HG03175 (cell line): ENCODE results near the gene DDN.

Experiments
- ATAC-seq: cut with Tn5 transposase; IDR thresholded peaks from one replicate; pipeline ENCODE4 v1.9.1; 2021; ENCODE audit warnings: mild to moderate bottlenecking, moderate library complexity; ENCODE audit not compliant: unreplicated experiment

DDN gene

DNA sequence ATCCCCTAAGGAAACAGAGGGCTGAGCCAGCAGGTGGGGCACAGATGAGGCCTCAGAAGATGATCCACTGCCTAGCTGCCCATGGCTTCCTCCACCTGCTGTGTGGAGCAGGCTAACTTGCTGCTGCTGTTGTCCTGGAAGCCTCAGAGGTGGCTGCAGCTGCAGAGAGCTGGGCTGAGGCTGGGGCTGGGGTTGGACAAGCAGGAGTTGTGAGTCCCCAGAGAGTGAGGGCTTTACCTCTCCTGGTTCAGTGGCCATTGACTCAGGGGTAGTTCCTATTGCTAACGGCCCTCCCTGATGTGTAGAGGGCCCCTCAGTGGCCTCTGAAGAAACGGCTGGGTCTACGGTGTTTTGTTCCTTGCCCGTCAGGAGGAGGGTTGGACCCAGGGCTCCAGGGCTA, 33.1 kb upstream of the DDN start:
- ATAC-seq: no peak

DNA sequence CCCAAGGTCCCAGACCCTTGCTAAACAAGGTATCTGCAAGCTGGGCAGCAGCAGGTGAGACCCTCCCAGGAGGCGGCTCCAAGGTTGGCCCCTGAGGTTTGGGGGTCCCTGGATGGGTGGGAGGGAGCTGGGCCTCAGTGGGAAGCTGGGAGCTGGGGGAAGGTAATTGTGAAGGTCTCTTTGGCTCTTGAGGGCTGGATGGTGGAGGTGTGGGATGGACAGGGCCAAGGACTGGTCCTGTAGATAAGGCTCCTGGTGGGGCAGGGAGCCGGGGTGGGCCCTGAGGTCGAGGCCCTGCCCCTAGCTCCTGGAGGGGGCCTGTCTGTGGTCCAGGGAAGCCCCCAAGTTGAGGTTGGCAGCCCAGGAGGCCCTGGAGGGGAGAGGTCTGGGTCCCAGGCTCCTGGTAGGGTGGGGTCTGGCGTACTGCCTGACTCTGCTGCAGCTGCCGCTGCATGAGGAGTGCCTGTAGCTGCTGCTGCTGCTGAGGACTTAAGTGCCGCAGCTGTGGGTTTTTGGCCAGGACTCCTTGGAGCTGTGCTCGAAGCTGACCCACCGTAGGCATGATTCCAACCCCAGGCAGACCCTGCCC, 32.5 kb upstream of the DDN start:
- ATAC-seq: no peak

DNA sequence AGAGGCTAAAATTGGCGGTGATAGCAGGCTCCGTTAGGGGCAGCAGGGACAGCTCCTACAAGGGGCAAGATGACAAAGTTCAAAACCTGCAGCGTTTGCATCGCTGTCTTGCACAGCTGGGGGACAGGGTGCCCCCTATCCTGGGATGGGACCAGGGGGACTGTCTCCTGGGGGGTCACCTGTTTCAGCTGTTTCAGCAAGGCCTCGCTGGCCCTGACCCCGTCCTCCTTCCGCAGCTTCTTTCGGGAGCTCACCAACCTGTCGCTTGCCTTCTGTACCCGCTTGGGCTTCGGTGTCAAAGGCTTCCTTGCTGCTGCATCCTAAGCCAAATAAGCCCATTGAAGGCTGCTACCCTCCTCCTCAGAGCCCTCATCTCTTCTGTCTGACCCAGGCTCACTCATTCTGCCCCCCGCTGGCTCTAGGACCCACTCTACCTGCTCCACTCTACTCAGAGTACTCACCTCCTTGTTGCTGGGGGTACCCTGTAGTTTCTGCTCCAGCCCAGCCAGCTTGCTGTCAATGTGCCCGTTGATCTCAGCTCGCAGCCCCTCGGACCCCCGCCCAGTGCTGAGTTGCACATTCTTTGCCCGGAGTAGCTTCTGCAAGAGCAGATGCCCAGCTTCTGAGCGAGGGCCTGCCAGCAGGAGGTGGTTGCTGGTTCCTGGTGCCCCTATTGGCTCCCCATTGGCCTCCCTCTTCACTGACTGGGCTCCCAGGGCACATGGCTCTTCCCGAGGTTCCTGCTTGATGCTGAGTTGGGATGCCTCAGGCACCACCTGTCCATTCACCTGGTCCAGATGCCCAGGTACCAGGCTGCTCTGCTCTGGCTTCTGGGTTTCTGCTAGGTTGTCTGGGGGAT, 31.8 kb upstream of the DDN start:
- no peak for ATAC-seq

DNA sequence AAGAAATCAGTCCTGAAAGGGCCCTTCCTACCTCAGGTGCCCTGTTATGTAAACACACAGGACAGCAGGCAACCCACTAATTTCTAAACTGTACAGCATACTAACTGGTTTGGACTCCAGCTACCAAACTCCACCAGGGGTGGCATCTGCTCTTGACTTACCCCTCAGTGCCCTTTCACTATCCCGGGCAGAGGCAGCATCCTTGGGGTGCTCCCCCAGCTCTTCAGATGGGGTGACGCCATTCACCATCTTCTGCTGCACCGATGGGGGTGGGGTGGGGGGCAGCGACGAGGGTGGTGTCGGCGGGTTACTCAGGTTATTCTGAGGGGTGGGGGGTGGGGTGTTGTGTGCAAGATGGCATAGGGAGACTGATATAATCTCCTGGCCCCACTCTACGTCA, 30.9 kb upstream of the DDN start:
- no peak for ATAC-seq

DNA sequence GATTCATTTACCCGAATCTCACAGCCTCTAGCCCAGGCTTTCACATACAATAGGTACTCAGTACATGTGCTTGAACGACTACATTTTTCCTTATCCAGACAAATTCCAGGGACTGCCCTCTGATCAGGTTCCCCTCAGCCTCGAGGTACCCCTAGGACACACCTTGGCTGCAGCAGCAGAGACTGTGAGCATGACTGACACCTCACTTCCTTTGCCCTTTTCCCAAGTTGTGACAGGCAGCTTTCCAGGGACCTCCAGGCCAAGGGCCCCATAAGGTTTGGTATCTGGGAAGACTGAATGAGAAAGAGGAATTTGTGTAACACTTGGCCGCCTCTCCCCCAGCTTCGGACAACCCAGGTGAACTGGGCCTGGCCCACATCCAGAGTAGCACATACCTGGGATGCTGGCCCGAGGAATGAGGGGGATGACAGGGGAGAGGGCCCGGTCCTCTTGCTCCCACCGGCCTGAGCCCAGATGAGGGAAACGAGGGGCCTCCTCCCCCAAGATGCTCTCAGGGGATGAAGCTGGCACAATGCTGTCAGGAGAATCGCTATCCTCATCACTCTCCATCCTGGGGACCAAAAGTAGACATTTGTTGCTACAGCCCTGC, 29.6 kb upstream of the DDN start:
- no peak for ATAC-seq

DNA sequence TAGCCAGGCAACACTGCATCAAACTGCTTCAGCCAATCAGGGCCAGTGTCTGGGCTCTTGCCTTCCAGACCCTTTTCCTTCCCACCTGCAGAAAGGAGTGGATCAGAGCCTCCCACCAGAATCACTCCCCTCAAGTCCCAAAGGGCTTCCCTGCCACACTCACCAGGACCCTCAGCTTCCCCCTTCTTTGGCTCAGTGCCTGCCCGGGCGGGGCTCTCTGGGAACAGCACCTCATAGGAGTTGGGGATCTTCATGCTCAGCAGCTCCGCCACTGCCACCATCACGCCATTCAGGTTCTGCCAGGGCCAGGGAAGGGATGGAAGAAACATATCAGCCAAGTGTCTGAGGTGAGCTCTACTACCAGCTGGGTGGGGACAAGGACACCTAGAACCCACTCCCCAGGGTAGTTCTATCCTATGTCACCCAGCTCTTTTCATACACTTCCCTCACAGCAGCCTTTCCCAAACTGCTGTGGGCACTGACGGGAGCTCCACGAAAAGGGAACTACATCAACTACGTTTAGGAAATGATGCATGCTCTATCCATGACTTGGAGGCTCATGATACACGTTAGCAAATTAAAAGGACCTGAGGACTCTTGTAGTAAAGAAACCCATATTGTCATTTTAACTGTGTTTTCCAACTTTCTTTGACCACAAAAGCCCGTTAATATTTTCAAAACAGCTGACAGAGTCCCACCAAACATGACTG, 28.8 kb upstream of the DDN start:
- no peak for ATAC-seq

DNA sequence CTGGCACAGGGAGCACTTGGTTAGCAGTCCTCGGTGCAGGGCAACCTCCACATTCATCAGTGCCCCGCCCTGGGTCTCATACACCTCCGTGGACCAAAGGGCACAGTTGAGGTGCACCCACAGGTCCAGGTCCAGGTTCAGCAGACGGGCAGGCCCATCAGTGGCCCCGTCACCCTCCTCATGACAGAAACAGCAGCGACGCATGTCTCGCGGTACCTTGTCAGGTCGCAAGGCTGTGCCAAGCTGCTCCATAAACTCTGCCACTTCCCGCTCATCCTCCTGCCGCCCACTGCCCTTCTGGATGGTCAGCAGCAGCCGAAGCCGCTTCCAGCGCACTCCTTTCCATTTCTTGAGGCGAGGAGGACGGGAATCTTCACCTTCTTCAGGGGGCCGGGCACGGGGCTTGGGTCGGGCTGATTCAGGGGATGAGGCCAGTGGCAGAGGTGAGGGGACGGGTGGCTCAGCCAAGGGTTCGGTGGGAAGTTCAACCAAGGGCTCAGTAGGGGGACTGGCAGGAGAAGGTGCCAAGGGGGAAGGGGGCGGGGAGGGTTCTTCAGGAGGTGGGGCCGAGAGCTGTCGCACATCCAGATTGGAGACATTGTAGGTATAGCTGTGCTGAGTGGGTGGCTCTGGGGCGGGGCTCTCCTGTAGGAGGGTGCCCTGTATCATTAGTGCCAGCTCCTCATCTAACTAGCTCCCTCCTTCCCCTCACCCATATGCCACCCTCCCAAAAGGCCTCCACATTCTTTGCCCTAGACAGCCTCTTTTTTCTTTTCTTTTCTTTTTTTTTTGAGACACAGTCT, 27.7 kb upstream of the DDN start:
- ATAC-seq: no peak

DNA sequence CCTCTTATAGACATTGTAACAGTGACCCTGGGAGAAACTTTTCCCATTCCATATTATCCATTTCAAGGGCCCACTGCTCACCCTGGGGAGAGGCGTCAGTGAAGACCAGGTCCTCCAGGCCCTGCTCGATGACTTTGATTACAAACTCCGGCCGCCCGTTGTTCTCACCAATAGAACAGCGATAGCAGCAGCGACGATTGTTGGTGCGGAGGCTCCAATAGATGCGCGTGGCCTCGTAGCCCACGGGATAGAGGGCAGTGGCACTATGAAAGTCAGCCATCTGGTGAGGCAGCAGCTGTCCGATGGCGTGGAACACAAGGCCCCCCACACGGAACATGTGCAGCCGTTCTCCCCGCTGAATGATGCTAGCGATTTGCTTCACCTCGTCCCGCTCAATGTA, 26.9 kb upstream of the DDN start:
- no peak for ATAC-seq

DNA sequence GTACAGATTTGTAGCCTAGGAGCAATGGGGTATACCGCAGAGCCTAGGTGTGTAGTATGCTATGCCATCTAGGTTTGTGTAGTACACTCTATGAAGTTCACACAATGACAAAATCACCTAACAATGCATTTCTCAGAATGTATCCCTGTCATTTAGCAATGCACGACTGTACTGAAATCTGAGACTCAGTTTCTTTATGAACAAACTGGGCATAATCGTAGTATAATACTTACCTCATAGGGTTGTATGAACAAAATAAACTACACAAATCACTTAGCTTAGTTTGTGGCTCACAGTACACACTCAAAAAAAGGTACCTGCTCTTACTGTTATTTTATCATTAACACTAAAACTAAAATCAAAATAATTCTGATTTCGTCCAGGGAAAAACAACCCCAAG, 26.3 kb upstream of the DDN start:
- no peak for ATAC-seq

DNA sequence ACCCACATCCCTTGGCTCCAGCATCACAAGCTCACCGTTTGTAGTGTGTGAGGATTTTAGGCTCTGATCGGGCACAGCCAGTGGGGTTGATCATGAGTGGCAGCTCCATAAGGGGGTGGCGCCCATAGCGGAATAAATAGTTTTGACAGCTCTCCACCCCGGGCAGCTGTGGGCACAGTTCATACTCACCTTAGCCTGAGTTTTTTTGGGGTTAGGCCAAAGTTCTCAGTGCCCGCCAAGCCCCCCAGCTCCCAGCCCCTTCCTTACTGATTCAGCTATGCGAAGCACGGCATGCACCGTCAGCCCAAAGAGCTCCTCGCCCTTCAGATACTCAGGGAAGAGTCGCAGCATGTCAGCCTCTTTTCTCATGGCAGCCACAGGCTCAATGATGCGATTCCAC, 25.4 kb upstream of the DDN start:
- no peak for ATAC-seq

DNA sequence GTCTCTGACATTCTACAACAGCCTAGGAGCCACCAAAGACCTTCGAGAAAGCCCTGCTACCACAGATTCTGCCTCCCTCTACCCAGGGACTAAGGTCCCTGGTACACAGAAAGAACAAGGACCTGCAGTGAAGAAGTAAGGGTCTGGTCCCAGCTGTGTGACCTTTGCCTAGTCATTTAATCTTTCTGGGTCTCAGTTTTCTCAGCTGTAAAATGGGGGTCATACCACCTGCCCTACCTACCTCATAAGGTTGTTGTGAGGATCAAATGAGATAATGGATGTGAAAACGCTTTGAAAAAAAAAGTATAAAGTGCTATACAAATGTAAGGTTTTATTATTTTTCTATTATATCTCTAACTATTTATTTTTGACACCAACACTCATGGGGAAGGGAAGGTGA, 24.6 kb upstream of the DDN start:
- no peak for ATAC-seq

DNA sequence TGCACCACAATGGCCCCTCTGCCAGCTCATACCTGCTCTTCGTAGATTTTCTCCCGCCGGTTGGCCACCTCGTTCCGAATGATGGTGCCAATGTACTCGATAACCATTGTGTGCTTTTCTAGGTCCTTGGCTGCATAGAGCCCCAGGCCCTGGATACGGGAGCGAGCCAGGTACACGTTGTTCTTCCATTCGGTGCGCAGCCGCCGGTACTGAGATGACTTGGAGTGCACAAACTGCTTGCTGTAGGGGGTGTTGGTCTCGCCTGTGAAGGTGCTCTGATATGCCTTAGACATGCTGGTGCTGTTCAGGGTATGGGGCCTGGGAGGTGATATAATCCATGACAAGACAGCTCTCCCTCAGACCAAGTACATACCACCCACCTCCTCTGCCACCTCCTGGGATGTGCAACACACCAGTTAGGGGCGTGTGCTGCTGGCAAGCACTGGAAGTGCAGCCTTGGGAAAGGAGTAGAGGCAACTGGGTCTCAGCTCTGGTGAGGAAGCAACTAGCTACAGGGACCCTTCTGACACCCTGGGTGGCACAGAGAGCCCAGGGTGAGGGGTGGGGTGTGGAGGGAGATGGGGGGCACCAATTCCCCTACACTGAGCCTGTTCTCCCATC, 23.5 kb upstream of the DDN start:
- ATAC-seq: no peak

DNA sequence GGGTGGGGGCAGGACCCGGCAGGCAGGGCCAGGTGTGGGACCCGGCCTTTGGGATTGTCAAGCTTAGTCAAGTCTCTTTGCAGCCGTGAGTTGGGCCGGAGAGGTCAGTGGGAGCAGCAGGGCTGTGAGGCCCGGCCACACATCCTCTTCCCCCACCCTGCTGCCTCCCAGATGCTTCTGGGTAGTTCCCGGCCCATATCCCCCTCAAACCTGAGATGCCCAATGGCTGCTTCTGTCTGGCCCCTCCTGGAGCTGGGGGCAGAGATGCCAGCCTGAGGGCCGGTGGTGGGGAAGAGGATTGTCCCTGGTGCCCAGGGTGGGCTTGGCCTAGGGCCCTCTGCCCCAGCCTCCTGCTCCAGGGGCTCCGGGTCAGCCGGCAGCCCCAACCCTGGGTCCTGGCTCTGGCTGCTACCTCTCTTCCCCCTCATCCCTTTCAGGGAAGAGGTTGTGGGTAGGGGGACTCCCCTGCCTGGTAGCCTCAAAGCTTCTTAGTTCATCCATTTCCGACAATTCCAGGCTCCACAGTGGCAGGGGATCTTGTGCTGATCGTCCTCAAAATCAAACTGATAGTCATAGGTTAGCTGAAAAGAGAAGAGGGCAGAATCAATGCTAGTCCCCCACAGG, 22.2 kb upstream of the DDN start:
- no peak for ATAC-seq

DNA sequence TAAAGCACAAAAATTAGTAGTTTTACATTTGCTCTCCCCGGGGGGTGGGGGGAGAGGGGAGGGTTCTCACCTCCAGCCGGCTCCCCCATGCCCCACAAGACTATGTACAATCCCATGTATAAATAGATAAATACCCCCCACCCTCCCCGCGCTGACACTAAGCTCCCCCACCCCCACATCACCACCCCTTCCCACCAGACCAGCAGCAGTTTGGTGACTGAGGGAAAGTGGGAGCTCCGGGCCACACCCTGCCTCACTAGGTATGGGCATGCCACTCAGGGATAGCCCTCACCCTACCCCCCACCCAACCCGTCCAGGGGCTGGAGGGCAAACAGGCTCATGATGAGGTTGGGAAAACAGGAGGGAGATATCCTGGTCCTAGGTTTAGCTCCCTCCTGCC, 21.3 kb upstream of the DDN start:
- ATAC-seq: no peak

DNA sequence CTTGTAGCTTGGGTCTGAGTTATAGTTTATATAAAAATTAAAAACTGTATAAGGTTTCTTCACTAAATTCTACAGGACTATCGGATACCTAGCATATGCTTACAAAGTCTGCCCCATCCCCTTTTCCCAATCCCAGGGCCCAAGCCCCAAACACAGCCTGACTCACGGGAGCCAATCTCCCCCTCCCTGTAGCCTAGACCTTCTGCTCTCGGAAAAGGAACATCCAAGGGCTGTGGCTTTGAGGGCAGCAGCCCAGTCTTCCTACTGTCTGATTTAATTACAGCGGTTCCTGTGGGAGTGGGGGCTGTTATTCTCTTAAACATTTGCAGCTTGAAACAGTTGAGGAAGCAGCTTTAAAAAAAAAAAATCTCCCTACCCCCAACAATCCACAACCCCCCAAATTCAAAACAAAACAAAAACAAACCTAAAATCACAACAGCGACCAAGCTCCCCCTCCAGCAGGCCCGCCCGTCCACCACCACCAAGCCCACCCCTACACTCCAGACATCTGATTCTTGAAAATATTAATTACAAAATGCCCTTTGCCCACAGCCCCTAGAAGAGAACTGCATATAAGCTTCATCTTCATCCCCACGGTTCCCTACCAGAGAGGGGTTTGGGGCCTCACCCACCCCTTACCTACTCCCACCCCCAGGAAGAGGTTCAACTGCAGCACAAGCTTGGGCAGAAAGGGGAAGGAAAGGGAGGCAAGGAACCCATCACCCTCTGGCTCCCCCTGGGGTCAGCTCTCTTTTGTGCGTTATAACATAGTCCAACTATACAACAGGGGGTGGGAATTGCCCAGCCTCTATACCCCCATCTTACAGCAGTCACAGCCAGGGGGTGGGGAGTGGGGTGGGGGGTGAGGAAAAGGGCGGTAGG, 20.5 kb upstream of the DDN start:
- no peak for ATAC-seq

DNA sequence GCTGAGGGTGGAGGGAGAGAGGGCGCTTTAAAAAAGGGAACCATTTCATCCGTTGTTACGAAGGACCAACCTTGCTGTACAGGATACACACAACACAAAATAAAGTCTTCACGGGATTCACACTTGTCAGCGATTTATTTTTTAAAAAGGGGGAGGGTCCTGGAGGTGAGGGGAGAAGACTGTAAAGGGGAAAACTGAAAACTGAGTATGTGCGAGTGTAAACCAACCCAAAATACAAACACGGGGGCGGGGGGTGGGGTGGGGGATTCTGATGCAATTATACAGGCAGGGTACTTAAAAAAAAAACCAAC, 19.9 kb upstream of the DDN start:
- ATAC-seq: peak; percentile 21

DNA sequence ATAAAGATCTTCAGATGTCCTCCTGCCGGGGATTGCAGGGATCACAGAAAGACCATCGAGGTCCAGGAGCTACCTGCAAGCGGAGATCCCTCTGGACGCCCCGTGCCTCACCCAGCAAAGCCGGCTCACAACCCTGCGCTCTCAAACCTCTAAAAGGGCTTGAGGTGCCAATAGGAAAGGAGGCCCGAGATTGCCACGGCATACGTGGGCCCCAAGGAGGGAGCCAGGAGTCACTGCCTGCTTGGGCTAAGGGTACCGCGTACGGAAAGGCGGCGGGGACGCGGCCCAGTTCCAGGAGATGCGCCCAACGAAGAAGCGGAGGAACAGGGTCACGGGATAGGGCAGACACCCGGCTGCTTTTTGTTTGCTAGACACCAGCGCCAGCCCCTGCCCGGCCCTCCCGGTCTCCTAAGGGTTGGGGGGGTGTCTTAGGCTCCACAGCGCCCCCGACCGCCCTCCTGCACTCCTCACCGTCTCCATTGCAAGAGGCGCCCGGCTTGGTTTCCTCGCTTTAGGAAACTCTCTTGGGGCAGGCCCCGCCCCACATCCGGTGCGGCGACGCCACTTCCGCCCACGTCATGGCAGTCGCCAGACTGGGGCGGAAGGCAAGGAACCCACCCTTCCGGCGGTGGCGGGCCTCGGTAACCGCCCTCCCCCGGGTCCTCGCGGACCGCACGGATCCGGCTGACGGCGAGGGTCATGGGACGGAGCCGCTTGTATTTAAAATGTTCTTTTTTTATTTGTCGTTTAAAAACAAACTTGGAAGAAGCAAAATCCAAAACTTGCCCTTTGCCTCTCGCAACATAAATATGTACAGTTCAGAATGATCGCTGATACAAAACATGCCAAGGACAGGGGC, 19.3 kb upstream of the DDN start, which contains the start of gene PRKAG1:
Gene PRKAG1, minus strand, starts transcription at position 516 of the 859 bp plus-strand sequence. Its CDS starts 36 bp downstream, at position 480.
- ATAC-seq: peak; percentile 92

DNA sequence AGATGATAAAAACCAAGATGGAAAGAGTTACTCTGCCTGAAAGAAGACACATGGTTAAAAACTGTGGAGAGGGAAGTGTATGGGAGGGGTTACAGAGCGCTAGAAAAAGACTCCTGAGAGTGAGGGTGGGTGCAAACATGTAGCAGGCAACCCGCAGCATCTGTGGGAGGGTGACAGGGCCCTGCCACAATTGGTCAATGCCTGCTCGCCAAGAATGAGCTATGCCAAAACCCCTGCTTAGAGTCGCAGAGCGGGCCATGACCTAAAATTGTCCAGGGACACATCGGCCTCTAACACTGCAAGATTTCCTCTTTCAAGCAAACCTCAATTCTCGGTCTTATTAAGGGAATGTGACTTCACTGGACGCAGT, 18.7 kb upstream of the DDN start:
- peak; percentile 18 for ATAC-seq
